OCI-LY1 (cell line): ENCODE measurements around the gene ALDH1L1.

Experiments used
- H2AFZ ChIP-seq: fragments of 200-600 bp; sonication (generic), shearing (Covaris generic); 2 replicates; pipeline ENCODE4 v1.6.0; 2014; ENCODE audit warnings: antibody characterized with exemption, mild to moderate bottlenecking, low read length
- H3F3A ChIP-seq: fragments of 200-600 bp; sonication (generic), shearing (Covaris generic); 2 replicates; pipeline ENCODE4 v1.6.0; 2014; ENCODE audit warnings: mild to moderate bottlenecking, antibody characterized with exemption, low read length, moderate library complexity; ENCODE audit not compliant: insufficient read depth
- H3K27ac ChIP-seq: fragments of 200-600 bp; sonication (generic); 2 replicates; pipeline ENCODE4 v1.5.1; 2014; ENCODE audit warnings: low read length, mixed run types, mild to moderate bottlenecking, low read depth; ENCODE audit not compliant: poor library complexity, severe bottlenecking
- H3K27me3 ChIP-seq: fragments of 200-600 bp; sonication (generic); 2 replicates; pipeline ENCODE4 v1.6.0; 2014; ENCODE audit warnings: antibody characterized with exemption, mild to moderate bottlenecking, low read length, moderate library complexity; ENCODE audit not compliant: insufficient read depth
- H3K36me3 ChIP-seq: fragments of 200-600 bp; sonication (generic); 2 replicates; pipeline ENCODE4 v1.6.1; 2014; ENCODE audit warnings: mild to moderate bottlenecking, antibody characterized with exemption, low read length, moderate library complexity, mixed read lengths; ENCODE audit not compliant: insufficient read depth
- H3K4me1 ChIP-seq: fragments of 200-600 bp; sonication (generic); 2 replicates; pipeline ENCODE4 v1.5.1; 2014; ENCODE audit warnings: mild to moderate bottlenecking, low read length, moderate library complexity; ENCODE audit not compliant: insufficient read depth, severe bottlenecking
- H3K4me2 ChIP-seq: fragments of 200-600 bp; sonication (generic), shearing (Covaris generic); 2 replicates; pipeline ENCODE4 v1.6.1; 2014; ENCODE audit warnings: low read length
- H3K4me3 ChIP-seq: fragments of 200-600 bp; sonication (generic); 2 replicates; pipeline ENCODE4 v1.5.1; 2014; ENCODE audit warnings: low read length, low read depth, mild to moderate bottlenecking, mixed read lengths; ENCODE audit not compliant: poor library complexity, severe bottlenecking
- H3K79me2 ChIP-seq: fragments of 200-600 bp; shearing (Covaris generic); 2 replicates; pipeline ENCODE4 v1.6.1; 2016; ENCODE audit warnings: mixed run types, low read length, mixed read lengths; ENCODE audit not compliant: insufficient read depth
- H3K9ac ChIP-seq: fragments of 200-600 bp; sonication (generic), shearing (Covaris generic); 2 replicates; pipeline ENCODE4 v1.6.1; 2014; ENCODE audit warnings: mild to moderate bottlenecking, low read length, mixed read lengths
- H3K9me2 ChIP-seq: fragments of 200-600 bp; sonication (generic), shearing (Covaris generic); 2 replicates; pipeline ENCODE4 v1.6.1; 2014; ENCODE audit warnings: low read depth, mild to moderate bottlenecking, low read length, mixed read lengths
- H3K9me3 ChIP-seq: fragments of 200-600 bp; shearing (Covaris generic); 2 replicates; pipeline ENCODE4 v1.6.1; 2014; ENCODE audit warnings: low read length, mixed read lengths
- H4K20me1 ChIP-seq: fragments of 200-600 bp; sonication (generic), shearing (Covaris generic); 2 replicates; pipeline ENCODE4 v1.6.0; 2016; ENCODE audit warnings: mild to moderate bottlenecking, low read length; ENCODE audit not compliant: insufficient read depth
- EZH2 ChIP-seq: fragments of 200-600 bp; sonication (generic), shearing (Covaris generic); IDR thresholded peaks from 2 replicates; pipeline ENCODE4 v1.8.0; 2017; ENCODE audit warnings: borderline replicate concordance, mixed run types, mild to moderate bottlenecking, antibody characterized with exemption, low read length, moderate library complexity, mixed read lengths
- TF ChIP-seq, protein P1 (sequence below): fragments of 200-600 bp; sonication (generic), shearing (Covaris generic); IDR thresholded peaks from 2 replicates; pipeline ENCODE4 v1.5.1; 2017; ENCODE audit warnings: mild to moderate bottlenecking, antibody characterized with exemption, low read length, moderate library complexity, mixed read lengths

Gene ALDH1L1

GRCh38 chr3:126205717-126206655 is 25.6 kb upstream of the ALDH1L1 start:
- no peaks in the 10 kb centered on the region for H3F3A ChIP-seq
- H3K4me1 ChIP-seq, result no peaks in the 10 kb centered on the region
- H3K27me3 ChIP-seq, result no peaks in the 10 kb centered on the region
- no peaks in the 10 kb centered on the region for H3K9me3 ChIP-seq
- TF ChIP-seq, protein P1, sequence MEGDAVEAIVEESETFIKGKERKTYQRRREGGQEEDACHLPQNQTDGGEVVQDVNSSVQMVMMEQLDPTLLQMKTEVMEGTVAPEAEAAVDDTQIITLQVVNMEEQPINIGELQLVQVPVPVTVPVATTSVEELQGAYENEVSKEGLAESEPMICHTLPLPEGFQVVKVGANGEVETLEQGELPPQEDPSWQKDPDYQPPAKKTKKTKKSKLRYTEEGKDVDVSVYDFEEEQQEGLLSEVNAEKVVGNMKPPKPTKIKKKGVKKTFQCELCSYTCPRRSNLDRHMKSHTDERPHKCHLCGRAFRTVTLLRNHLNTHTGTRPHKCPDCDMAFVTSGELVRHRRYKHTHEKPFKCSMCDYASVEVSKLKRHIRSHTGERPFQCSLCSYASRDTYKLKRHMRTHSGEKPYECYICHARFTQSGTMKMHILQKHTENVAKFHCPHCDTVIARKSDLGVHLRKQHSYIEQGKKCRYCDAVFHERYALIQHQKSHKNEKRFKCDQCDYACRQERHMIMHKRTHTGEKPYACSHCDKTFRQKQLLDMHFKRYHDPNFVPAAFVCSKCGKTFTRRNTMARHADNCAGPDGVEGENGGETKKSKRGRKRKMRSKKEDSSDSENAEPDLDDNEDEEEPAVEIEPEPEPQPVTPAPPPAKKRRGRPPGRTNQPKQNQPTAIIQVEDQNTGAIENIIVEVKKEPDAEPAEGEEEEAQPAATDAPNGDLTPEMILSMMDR, result no peak
- TF ChIP-seq EZH2, result no peak
- no peak overlapping the region for H3K9ac ChIP-seq
- no peak overlapping the region for H3K27ac ChIP-seq
- H3K4me3 ChIP-seq, result no peak overlapping the region
- no peak overlapping the region for H2AFZ ChIP-seq
- no peaks in the 10 kb centered on the region for H3K9me2 ChIP-seq
- no peak overlapping the region for H3K4me2 ChIP-seq
- H4K20me1 ChIP-seq, result no peaks in the 10 kb centered on the region
- no peaks in the 10 kb centered on the region for H3K36me3 ChIP-seq
- no peaks in the 10 kb centered on the region for H3K79me2 ChIP-seq

DNA sequence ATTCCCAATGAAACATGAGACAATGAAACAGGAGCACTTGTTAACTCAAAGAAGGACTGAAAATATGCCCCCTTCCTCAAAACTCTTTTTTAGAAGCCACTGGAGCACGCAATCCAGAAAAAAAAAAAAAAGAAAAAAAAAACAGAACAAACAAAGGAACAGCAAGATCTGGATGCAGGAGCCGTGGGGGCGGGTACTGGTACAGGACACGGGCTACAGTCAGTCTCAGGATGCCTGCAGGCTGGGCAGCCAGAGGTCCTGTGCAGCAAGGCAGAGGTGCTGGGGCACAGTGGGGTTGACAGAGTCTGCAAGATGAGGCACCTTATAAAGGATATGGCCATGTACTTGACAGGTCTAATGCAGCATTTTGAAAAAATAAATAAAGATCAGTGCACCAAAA is 22.3 kb upstream of the ALDH1L1 start:
- no peaks in the 10 kb centered on the region for H3K4me1 ChIP-seq
- H3K27ac ChIP-seq, result no peak overlapping the region
- H3F3A ChIP-seq, result no peaks in the 10 kb centered on the region
- no peaks in the 10 kb centered on the region for H3K9me3 ChIP-seq
- no peaks in the 10 kb centered on the region for H3K36me3 ChIP-seq
- no peaks in the 10 kb centered on the region for H4K20me1 ChIP-seq
- no peaks in the 10 kb centered on the region for H3K9me2 ChIP-seq
- H3K9ac ChIP-seq, result no peak overlapping the region
- no peak overlapping the region for H2AFZ ChIP-seq
- TF ChIP-seq EZH2, result no peak
- TF ChIP-seq, protein P1, result no peak
- H3K4me3 ChIP-seq, result no peak overlapping the region
- H3K4me2 ChIP-seq, result no peak overlapping the region
- H3K79me2 ChIP-seq, result no peaks in the 10 kb centered on the region
- H3K27me3 ChIP-seq, result no peaks in the 10 kb centered on the region

DNA sequence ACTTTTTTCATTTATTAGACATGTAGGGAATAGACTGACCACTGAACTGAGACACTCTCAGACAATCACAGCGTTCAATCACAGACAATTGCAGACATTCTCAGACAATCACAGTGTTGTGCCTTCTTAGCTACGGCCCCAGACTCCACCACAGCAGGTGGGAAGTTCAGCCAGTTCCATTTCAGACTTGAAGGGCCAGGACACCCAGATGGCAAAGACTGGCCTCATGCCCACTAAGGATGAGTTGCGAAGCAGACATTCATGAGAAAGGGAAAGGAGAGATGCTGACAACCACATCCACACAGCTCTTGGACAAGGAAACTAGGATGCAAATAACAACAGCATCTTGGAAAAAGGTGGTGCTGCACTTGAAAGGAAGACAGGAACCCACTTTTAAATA is 21.9 kb upstream of the ALDH1L1 start:
- H3K4me1 ChIP-seq, result no peaks in the 10 kb centered on the region
- TF ChIP-seq, protein P1, result no peak
- TF ChIP-seq EZH2, result no peak

More for the DNA sequence above, 21.9 kb upstream of the ALDH1L1 start:
- H3K9me2 ChIP-seq, result no peaks in the 10 kb centered on the region
- no peaks in the 10 kb centered on the region for H3K79me2 ChIP-seq
- H3K4me2 ChIP-seq, result no peak overlapping the region
- H3K27ac ChIP-seq, result no peak overlapping the region
- no peak overlapping the region for H3K4me3 ChIP-seq
- H3F3A ChIP-seq, result no peaks in the 10 kb centered on the region
- H2AFZ ChIP-seq, result no peak overlapping the region
- H4K20me1 ChIP-seq, result no peaks in the 10 kb centered on the region
- no peaks in the 10 kb centered on the region for H3K9me3 ChIP-seq
- H3K27me3 ChIP-seq, result no peaks in the 10 kb centered on the region
- no peak overlapping the region for H3K9ac ChIP-seq
- H3K36me3 ChIP-seq, result no peaks in the 10 kb centered on the region
